Spleen (tissue), 11 donors: ENCODE data around the gene PHACTR4. TPM values are rescaled to one million over a fixed set of nuclear protein-coding genes. Genes with fewer than 3 reads are reported as not detected.
"Not testable (repeated sequence)": the region's sequence is repeated elsewhere in the genome, so short reads cannot be mapped to it uniquely, and the experiment has no call there.

ENCODE experiments used
- DNase-seq: peaks from one replicate; pipeline ENCODE4 v3.0.0-alpha.2; 2020
- H3K27ac ChIP-seq, 8 donors: fragments of 200-600 bp; sonication (generic) in 7 of 8; 1 replicate in 4 of 8; 2 replicates in 4 of 8; pipeline versions ENCODE4 v1.5.0 to v1.8.0; 2016 to 2021; ENCODE audit warnings: inconsistent platforms in 4 of 8, mild to moderate bottlenecking in 4 of 8, moderate library complexity in 1 of 8
- H3K27me3 ChIP-seq, 7 donors: fragments of 200-600 bp; sonication (generic) in 6 of 7; replicated peaks in 1 of 7; 1 replicate in 4 of 7; 2 replicates in 3 of 7; pipeline versions ENCODE4 v1.5.0 to v1.8.0; 2016 to 2021; ENCODE audit warnings: inconsistent platforms in 3 of 7, mild to moderate bottlenecking in 1 of 7
- H3K36me3 ChIP-seq, 6 donors: fragments of 200-600 bp; sonication (generic) in 5 of 6; 1 replicate in 4 of 6; 2 replicates in 2 of 6; pipeline versions ENCODE4 v1.5.0 to v1.8.0; 2016 to 2021; ENCODE audit warnings: inconsistent platforms in 2 of 6
- H3K4me1 ChIP-seq, 6 donors: fragments of 200-600 bp; sonication (generic) in 5 of 6; 1 replicate in 3 of 6; 2 replicates in 3 of 6; pipeline versions ENCODE4 v1.5.0 to v1.8.0; 2016 to 2021; ENCODE audit warnings: inconsistent platforms in 3 of 6
- H3K4me3 ChIP-seq, 8 donors: fragments of 200-600 bp; sonication (generic) in 7 of 8; 1 replicate in 4 of 8; 2 replicates in 4 of 8; pipeline versions ENCODE4 v1.5.0 to v1.8.0; 2016 to 2021; ENCODE audit warnings: inconsistent platforms in 4 of 8, mild to moderate bottlenecking in 4 of 8, moderate library complexity in 2 of 8
- H3K9me3 ChIP-seq, 8 donors: fragments of 200-600 bp; sonication (generic) in 7 of 8; 1 replicate in 4 of 8; 2 replicates in 4 of 8; pipeline versions ENCODE4 v1.5.0 to v1.8.0; 2016 to 2021; ENCODE audit warnings: inconsistent platforms in 4 of 8
- CTCF ChIP-seq, 11 experiments: fragments of 200-600 bp in 7 of 11; fragments of 450-650 bp in 4 of 11; sonication (generic) in 4 of 11; IDR thresholded peaks in 8 of 11; conservative IDR thresholded peaks in 3 of 11; 1 replicate in 7 of 11; 2 replicates in 4 of 11; pipeline versions ENCODE4 v1.4.0 to v1.8.0; 2016 to 2021; ENCODE audit warnings: antibody characterized with exemption in 11 of 11, inconsistent platforms in 4 of 11, mild to moderate bottlenecking in 1 of 11
- POLR2A ChIP-seq, 3 donors: fragments of 450-650 bp; IDR thresholded peaks; one replicate each; pipeline ENCODE4 v1.5.1; 2017; ENCODE audit warnings: antibody characterized with exemption in 3 of 3, mild to moderate bottlenecking in 1 of 3
- POLR2AphosphoS5 ChIP-seq, 3 donors: sonication (generic); formaldehyde crosslinking; IDR thresholded peaks; one replicate each; pipeline ENCODE4 v1.5.1; 2017; ENCODE audit warnings: antibody characterized with exemption in 3 of 3
- WGBS, 5 donors: extraction: QIAGEN DNeasy Blood & Tissue Kit in 3 of 5; methylation state at CpG; one replicate each; pipeline versions ENCODE4 v1.1.5 to v1.1.7; 2013 to 2018; 5-methylcytosine and 5-hydroxymethylcytosine counted together
- intact Hi-C: fragments of 100-400 bp; cut with DNase I; formaldehyde crosslinking; loops from one replicate; pipeline ENCODE4 v1.15.0; 2023; ENCODE audit warnings: low total_unique reads
- polyA plus RNA-seq, 3 donors: library from polyadenylated mRNA; stranded (reverse); fragments of 200-250 nt; gene quantifications; one replicate each; pipeline ENCODE4 v1.2.1, GENCODE V29; 2013
- total RNA-seq, 7 donors: library from RNA; depleted of rRNA in 3 of 7; stranded (reverse); fragments of >200 nt in 3 of 7; fragmentation: NEBNext Ultra II Directional in 4 of 7; extraction: Animal tissue kit (Norgen Biotek cat#: 25700) in 4 of 7; gene quantifications; one replicate each; pipeline versions ENCODE4 v1.1.0 to v1.2.1, GENCODE V29; 2016 to 2021
- donor health status: healthy with polysubstance abuse.
- donor health status: DM: no; HTN: no; CAD: no; lungs with moderate emphysema.
- donor health status: DM: no; HTN: no; CAD: no.
- donor health status: Bipolar disorder and iron deficiency.
- donor health status: healthy.
- donor health status: DM: no; HTN: no; CAD: no.
- donor health status: DM: yes; HTN: yes; CAD: no.

Gene PHACTR4
- total and polyA plus RNA-seq, 10 donors, result 8.2 to 55.9 (median 31.3) TPM

GRCh38 chr1:28341591-28341990, 27.9 kb upstream of the PHACTR4 start:
- no peak for TF ChIP-seq POLR2AphosphoS5 (IDR thresholded peaks at IDR 0.05)
- intact Hi-C loops, result no loop called here
- DNase-seq, result no peak
- no peak overlapping the region for H3K4me3 ChIP-seq
- H3K4me1 ChIP-seq, result no peaks in the 10 kb centered on the region
- no peak overlapping the region for H3K27ac ChIP-seq
- H3K27me3 ChIP-seq, result no peaks in the 10 kb centered on the region
- WGBS, 5 donors, result 87 to 98% (median 90%) methylated on average over 2 of the region's 2 CpGs
- peaks cover 0 to 7% (median 3%) of the 10 kb centered on the region in 6 donors for H3K36me3 ChIP-seq
- no peaks in the 10 kb centered on the region for H3K9me3 ChIP-seq

DNA sequence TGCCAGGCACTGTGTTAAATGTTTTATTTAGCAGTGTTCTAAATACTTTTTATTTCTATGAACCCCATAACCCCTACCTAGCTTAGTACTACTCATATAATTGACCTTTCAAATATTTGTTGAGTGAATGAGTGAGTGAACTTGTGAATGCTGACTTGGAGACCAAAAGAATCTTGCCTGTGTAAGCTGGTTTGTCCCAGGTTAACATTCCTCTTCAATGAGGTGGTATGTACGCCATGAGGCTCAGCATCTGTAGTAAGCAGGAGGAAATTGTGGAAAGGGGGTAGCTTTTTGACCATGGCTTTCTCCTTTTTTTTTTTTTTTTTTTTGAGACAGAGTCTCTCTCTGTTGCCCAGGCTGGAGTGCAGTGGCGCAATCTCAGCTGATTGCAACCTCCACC, 26.1 kb upstream of the PHACTR4 start:
- no peaks in the 10 kb centered on the region for H3K27me3 ChIP-seq
- no peak for DNase-seq
- WGBS, 5 donors, result 91 to 95% (median 94%) methylated on average over 2 of the region's 2 CpGs
- TF ChIP-seq CTCF (IDR thresholded peaks at IDR 0.05 in 8 of 11, conservative IDR thresholded peaks at IDR 0.05 in 3 of 11), result no peak
- TF ChIP-seq POLR2AphosphoS5 (IDR thresholded peaks at IDR 0.05), result no peak
- no peak for TF ChIP-seq POLR2A (IDR thresholded peaks at IDR 0.05)
- H3K4me3 ChIP-seq, result no peak overlapping the region
- intact Hi-C loops, result no loop called here
- H3K9me3 ChIP-seq, result no peaks in the 10 kb centered on the region
- H3K27ac ChIP-seq, result no peak overlapping the region
- H3K36me3 ChIP-seq, result no peaks in the 10 kb centered on the region
- no peaks in the 10 kb centered on the region for H3K4me1 ChIP-seq

DNA sequence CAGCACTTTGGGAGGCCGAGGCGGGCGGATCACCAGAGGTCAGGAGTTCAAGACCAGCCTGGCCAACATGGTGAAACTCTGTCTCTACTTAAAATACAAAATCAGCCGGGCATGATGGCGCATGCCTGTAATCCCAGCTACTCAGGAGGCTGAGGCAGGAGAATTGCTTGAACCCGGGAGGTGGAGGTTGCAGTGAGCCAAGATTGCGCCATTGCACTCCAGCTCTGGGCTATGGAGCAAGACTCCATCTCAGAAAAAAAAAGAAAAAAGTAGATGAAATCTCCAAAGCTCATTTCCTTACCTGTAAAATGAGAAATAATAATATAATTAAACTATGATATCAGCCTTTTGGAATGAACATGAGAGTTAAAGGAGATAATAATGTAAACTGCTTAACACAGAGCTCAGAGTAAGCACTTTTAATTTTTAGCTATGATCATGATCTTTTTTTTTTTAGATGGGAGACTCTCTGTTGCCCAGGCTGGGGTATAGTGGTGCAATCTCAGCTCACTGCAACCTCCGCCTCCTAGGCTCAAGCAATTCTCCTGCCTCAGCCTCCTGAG, 16.2 kb upstream of the PHACTR4 start:
- peak; percentile 12 for DNase-seq
- H3K27me3 ChIP-seq, H3K27ac ChIP-seq, intact Hi-C loops, H3K36me3 ChIP-seq, H3K9me3 ChIP-seq, H3K4me3 ChIP-seq: not testable (repeated sequence)
- peaks cover 0 to 13% (median 2%) of the 10 kb centered on the region in 6 donors for H3K4me1 ChIP-seq
- WGBS, 5 donors, result 82 to 90% (median 88%) methylated on average over 8 of the region's 8 CpGs

GRCh38 chr1:28354121-28354520, 15.4 kb upstream of the PHACTR4 start:
- Histone ChIP-seq H3K4me1 (peaks cover 0 to 13% (median 2%) of the 10 kb centered on the region in 6 donors), H3K9me3 (no peaks in the 10 kb centered on the region), H3K4me3 (no peak overlapping the region), H3K27ac (peak overlapping the region in 2 of 8 donors; percentile 3 to 32), H3K36me3 (no peaks in the 10 kb centered on the region), H3K27me3 (no peaks in the 10 kb centered on the region)
- no peak for TF ChIP-seq POLR2AphosphoS5 (IDR thresholded peaks at IDR 0.05)
- no peak for TF ChIP-seq CTCF (IDR thresholded peaks at IDR 0.05 in 8 of 11, conservative IDR thresholded peaks at IDR 0.05 in 3 of 11)
- TF ChIP-seq POLR2A (IDR thresholded peaks at IDR 0.05), result no peak
- intact Hi-C loops, result no loop called here
- peak; percentile 32 for DNase-seq
- 35 to 50% (median 44%) methylated on average over 3 of the region's 3 CpGs for WGBS, 5 donors

GRCh38 chr1:28358716-28359115, 10.8 kb upstream of the PHACTR4 start:
- no peak overlapping the region for H3K27ac ChIP-seq
- H3K9me3 ChIP-seq, result no peaks in the 10 kb centered on the region

More at GRCh38 chr1:28358716-28359115, 10.8 kb upstream of the PHACTR4 start:
- H3K4me3 ChIP-seq, result no peak overlapping the region
- no peaks in the 10 kb centered on the region for H3K27me3 ChIP-seq
- no peak for TF ChIP-seq CTCF (IDR thresholded peaks at IDR 0.05 in 8 of 11, conservative IDR thresholded peaks at IDR 0.05 in 3 of 11)
- TF ChIP-seq POLR2AphosphoS5 (IDR thresholded peaks at IDR 0.05), result no peak
- no peak for TF ChIP-seq POLR2A (IDR thresholded peaks at IDR 0.05)
- DNase-seq, result no peak
- peaks cover 0 to 19% (median 4%) of the 10 kb centered on the region in 6 donors for H3K4me1 ChIP-seq
- intact Hi-C loops, result no loop called here
- WGBS, 5 donors, result 42 to 62% (median 52%) methylated on average over 3 of the region's 3 CpGs
- H3K36me3 ChIP-seq, result no peaks in the 10 kb centered on the region
